B cell (primary cell): ENCODE measurements around the gene SGF29. TPM values are rescaled to one million over a fixed set of nuclear protein-coding genes. Genes with fewer than 3 reads are reported as not detected.
"Not testable (repeated sequence)": the region's sequence is repeated elsewhere in the genome, so short reads cannot be mapped to it uniquely, and the experiment has no call there.

Experiments used
- ATAC-seq: fragments of 200-7000 bp; cut with Tn5 transposase; one replicate; pipeline ENCODE4 v1.10.0; 2021; ENCODE audit warnings: low read depth, mild to moderate bottlenecking, moderate number of reproducible peaks, moderate library complexity
- CTCF ChIA-PET: fragments of 350-600 bp; sonication (Branson Sonifier 250); formaldehyde crosslinking; loops from one replicate; lab custom pipeline; 2021; ENCODE audit warnings: antibody characterized with exemption, inconsistent platforms; lab: Charles Lee
- POLR2A ChIA-PET: fragments of 350-600 bp; sonication (Branson Sonifier 250); formaldehyde crosslinking; loops from one replicate; lab custom pipeline; 2021; ENCODE audit warnings: antibody characterized with exemption; lab: Charles Lee
- DNase-seq: peaks from one replicate; pipeline ENCODE4 v3.0.0; 2013
- H2AFZ ChIP-seq: 2 replicates; pipeline ENCODE4 v1.6.1; 2012; ENCODE audit warnings: mild to moderate bottlenecking, low read depth, low read length; ENCODE audit not compliant: insufficient read depth, poor library complexity, severe bottlenecking
- H3K27ac ChIP-seq, 2 donors: 1 replicate in 1 of 2; 2 replicates in 1 of 2; pipeline ENCODE4 v1.5.1; 2012 to 2013; ENCODE audit warnings: low read length in 2 of 2, mild to moderate bottlenecking in 2 of 2, moderate library complexity in 1 of 2
- H3K27me3 ChIP-seq, 4 experiments: fragments of 200-600 bp in 1 of 4; sonication (generic) in 1 of 4; replicated peaks in 1 of 4; 1 replicate in 2 of 4; 2 replicates in 2 of 4; pipeline versions ENCODE4 v1.6.1 to v1.7.0; 2013 to 2016; ENCODE audit warnings: low read length in 3 of 4, mild to moderate bottlenecking in 2 of 4, mixed read lengths in 1 of 4, moderate library complexity in 1 of 4; ENCODE audit not compliant: insufficient read depth in 4 of 4, control insufficient read depth in 3 of 4; ENCODE audit errors: control extremely low read depth in 1 of 4
- H3K36me3 ChIP-seq, 2 experiments: replicated peaks in 1 of 2; 1 replicate in 1 of 2; 2 replicates in 1 of 2; pipeline versions ENCODE4 v1.6.1 to v1.7.1; 2013; ENCODE audit warnings: low read length in 1 of 2; ENCODE audit not compliant: insufficient read depth in 2 of 2, control insufficient read depth in 1 of 2; ENCODE audit errors: control extremely low read depth in 1 of 2, extremely low read depth in 1 of 2
- H3K4me1 ChIP-seq, 2 donors: fragments of 200-600 bp in 1 of 2; sonication (generic) in 1 of 2; 1 replicate in 1 of 2; 2 replicates in 1 of 2; pipeline versions ENCODE4 v1.5.1 to v1.6.1; 2013 to 2017; ENCODE audit warnings: low read length in 2 of 2; ENCODE audit not compliant: control insufficient read depth in 2 of 2, insufficient read depth in 2 of 2
- H3K4me2 ChIP-seq: replicated peaks from 2 replicates; pipeline ENCODE3; 2012; ENCODE audit warnings: mild to moderate bottlenecking, low read depth, low read length; ENCODE audit not compliant: poor library complexity, severe bottlenecking
- H3K4me3 ChIP-seq, 5 experiments: fragments of 200-600 bp in 1 of 5; sonication (generic) in 1 of 5; 1 replicate in 3 of 5; 2 replicates in 2 of 5; pipeline versions ENCODE4 v1.5.1 to v1.7.0; 2011 to 2016; ENCODE audit warnings: low read length in 4 of 5, mild to moderate bottlenecking in 4 of 5, low read depth in 2 of 5, control low read depth in 1 of 5, moderate library complexity in 1 of 5; ENCODE audit not compliant: insufficient read depth in 1 of 5; ENCODE audit errors: control extremely low read depth in 1 of 5, extremely low read depth in 1 of 5
- H3K79me2 ChIP-seq: fragments of 200-600 bp; sonication (generic); one replicate; pipeline ENCODE4 v1.6.0; 2016; ENCODE audit warnings: low read length; ENCODE audit not compliant: control insufficient read depth, insufficient read depth
- H3K9ac ChIP-seq: fragments of 200-600 bp; sonication (generic); 2 replicates; pipeline ENCODE4 v1.6.1; 2017; ENCODE audit warnings: mild to moderate bottlenecking, low read length, moderate library complexity
- H3K9me3 ChIP-seq, 3 donors: one replicate each; pipeline versions ENCODE4 v1.6.1 to v1.7.1; 2013; ENCODE audit warnings: low read length in 2 of 3; ENCODE audit not compliant: control insufficient read depth in 2 of 3, insufficient read depth in 1 of 3; ENCODE audit errors: control extremely low read depth in 1 of 3
- H4K20me1 ChIP-seq: 2 replicates; pipeline ENCODE4 v1.6.0; 2012; ENCODE audit warnings: mild to moderate bottlenecking, low read length; ENCODE audit not compliant: insufficient read depth, control insufficient read depth, poor library complexity, severe bottlenecking
- H3K27ac Mint-ChIP-seq: one replicate; pipeline ENCODE4 v1.8.0; 2021; ENCODE audit warnings: mixed read lengths
- H3K27me3 Mint-ChIP-seq: one replicate; pipeline ENCODE4 v1.8.0; 2021; ENCODE audit warnings: mixed read lengths
- H3K4me1 Mint-ChIP-seq: one replicate; pipeline ENCODE4 v1.8.0; 2021; ENCODE audit warnings: mixed read lengths
- H3K4me3 Mint-ChIP-seq: one replicate; pipeline ENCODE4 v1.8.0; 2021; ENCODE audit warnings: mixed read lengths
- H3K9me3 Mint-ChIP-seq: one replicate; pipeline ENCODE4 v1.8.0; 2022; ENCODE audit warnings: mixed read lengths; ENCODE audit not compliant: insufficient read depth
- EZH2 ChIP-seq: IDR thresholded peaks from 2 replicates; pipeline ENCODE4 v1.6.1; 2012; ENCODE audit warnings: borderline replicate concordance, low read depth, mild to moderate bottlenecking, moderate library complexity, low read length; ENCODE audit not compliant: insufficient read depth, poor library complexity, severe bottlenecking
- WGBS: methylation state at CpG from one replicate; pipeline ENCODE4 v1.1.5; 2013; ENCODE audit warnings: missing lambda C conversion rate; ENCODE audit not compliant: insufficient coverage; 5-methylcytosine and 5-hydroxymethylcytosine counted together
- intact Hi-C: fragments of 100-400 bp; cut with micrococcal nuclease; formaldehyde crosslinking; loops from one replicate; pipeline ENCODE4 v1.10.0; 2022
- polyA plus RNA-seq: library from polyadenylated mRNA; depleted of rRNA; stranded (reverse); fragments of >200 nt; gene quantifications from 2 replicates; pipeline ENCODE4 v1.2.3, GENCODE V29; 2012
- total RNA-seq, 2 donors: library from RNA; stranded (reverse); fragments of 120-200 nt in 1 of 2; gene quantifications; 1 replicate in 1 of 2; 2 replicates in 1 of 2; pipeline versions ENCODE4 v1.2.3 to v1.2.4, GENCODE V29; 2013 to 2022
- TF ChIP-seq, protein P1 (sequence below): fragments of 200-600 bp; IDR thresholded peaks from one replicate; pipeline ENCODE4 v1.8.0; 2022; ENCODE audit warnings: antibody characterized with exemption, mild to moderate bottlenecking

Gene SGF29
- total and polyA plus RNA-seq, 2 donors (not counting 1 experiment from before 2014, with no cell fraction given): 24.0 to 52.9 TPM

DNA sequence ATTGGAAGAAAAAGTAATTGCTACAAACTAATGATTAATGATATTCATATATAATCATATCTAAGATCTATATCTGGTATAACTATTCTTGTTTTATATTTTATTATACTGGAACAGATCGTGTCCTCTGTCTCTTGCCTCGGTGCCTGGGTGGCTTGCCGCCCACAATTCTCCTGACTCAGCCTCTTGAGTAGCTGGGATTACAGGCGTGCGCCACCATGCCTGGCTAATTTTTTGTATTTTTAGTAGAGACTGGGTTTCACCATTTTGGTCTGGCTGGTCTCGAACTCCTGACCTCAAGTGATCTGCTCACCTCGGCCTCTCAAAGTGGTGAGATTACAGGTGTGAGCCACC lies 62.5 kb downstream of the SGF29 start:
- ATAC-seq, H3K9me3 Mint-ChIP-seq, H3K4me1 Mint-ChIP-seq, H3K27me3 ChIP-seq, H3K27ac Mint-ChIP-seq, CTCF ChIA-PET, H3K4me1 ChIP-seq, H2AFZ ChIP-seq, intact Hi-C loops, H3K27ac ChIP-seq, H3K27me3 Mint-ChIP-seq, POLR2A ChIA-PET, H3K36me3 ChIP-seq, H3K4me3 Mint-ChIP-seq, H3K79me2 ChIP-seq, H4K20me1 ChIP-seq, H3K4me2 ChIP-seq, H3K9ac ChIP-seq, H3K4me3 ChIP-seq, DNase-seq, H3K9me3 ChIP-seq: not testable (repeated sequence)
- 90% methylated on average over 4 of the region's 7 CpGs for WGBS
- TF ChIP-seq, protein P1, sequence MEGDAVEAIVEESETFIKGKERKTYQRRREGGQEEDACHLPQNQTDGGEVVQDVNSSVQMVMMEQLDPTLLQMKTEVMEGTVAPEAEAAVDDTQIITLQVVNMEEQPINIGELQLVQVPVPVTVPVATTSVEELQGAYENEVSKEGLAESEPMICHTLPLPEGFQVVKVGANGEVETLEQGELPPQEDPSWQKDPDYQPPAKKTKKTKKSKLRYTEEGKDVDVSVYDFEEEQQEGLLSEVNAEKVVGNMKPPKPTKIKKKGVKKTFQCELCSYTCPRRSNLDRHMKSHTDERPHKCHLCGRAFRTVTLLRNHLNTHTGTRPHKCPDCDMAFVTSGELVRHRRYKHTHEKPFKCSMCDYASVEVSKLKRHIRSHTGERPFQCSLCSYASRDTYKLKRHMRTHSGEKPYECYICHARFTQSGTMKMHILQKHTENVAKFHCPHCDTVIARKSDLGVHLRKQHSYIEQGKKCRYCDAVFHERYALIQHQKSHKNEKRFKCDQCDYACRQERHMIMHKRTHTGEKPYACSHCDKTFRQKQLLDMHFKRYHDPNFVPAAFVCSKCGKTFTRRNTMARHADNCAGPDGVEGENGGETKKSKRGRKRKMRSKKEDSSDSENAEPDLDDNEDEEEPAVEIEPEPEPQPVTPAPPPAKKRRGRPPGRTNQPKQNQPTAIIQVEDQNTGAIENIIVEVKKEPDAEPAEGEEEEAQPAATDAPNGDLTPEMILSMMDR: peak; percentile 4

DNA sequence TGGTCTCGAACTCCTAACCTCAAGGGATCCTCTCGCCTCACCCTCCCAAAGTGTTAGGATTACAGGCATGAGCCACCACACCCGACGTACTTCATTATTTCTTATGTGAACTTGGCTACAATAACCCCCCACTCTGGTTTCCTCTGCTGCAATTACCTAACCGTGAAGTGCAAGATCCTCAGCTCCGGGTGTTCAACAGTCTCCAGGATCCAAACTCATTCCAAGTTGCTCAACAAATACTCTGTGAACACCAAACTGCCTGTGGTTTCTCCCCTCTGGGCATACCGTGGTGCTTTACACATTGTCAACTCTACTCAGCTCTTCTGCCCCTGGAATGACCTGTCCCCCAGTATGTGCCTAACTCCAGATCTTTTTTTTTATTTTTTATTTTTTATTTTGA lies 62.9 kb downstream of the SGF29 start:
- H3K4me2 ChIP-seq: no peak overlapping the region
- no peaks in the 10 kb centered on the region for H3K9me3 Mint-ChIP-seq
- no peaks in the 10 kb centered on the region for H3K27me3 Mint-ChIP-seq
- POLR2A ChIA-PET: interaction anchor here (0.6 kb wide), 1 partner anchor 12 kb away, joined by 8 read pairs; no protein-coding TSS in a partner anchor
- ATAC-seq (no peak), DNase-seq (no peak)
- H3K79me2 ChIP-seq: no peaks in the 10 kb centered on the region
- H3K27ac ChIP-seq: no peak overlapping the region
- no peak overlapping the region for H3K4me3 ChIP-seq
- no peaks in the 10 kb centered on the region for H3K36me3 ChIP-seq
- TF ChIP-seq EZH2: no peak
- TF ChIP-seq, protein P1: no peak
- H3K4me1 Mint-ChIP-seq: peaks cover 6% of the 10 kb centered on the region
- H2AFZ ChIP-seq: no peak overlapping the region
- 82% methylated on average over 7 of the region's 7 CpGs for WGBS
- no peak overlapping the region for H3K4me3 Mint-ChIP-seq
- H3K9me3 ChIP-seq: no peaks in the 10 kb centered on the region
- H3K9ac ChIP-seq: no peak overlapping the region
- H3K4me1 ChIP-seq: peaks cover 3% of the 10 kb centered on the region in 2 donors
- CTCF ChIA-PET: no interaction called here
- intact Hi-C loops: no loop called here
- H3K27ac Mint-ChIP-seq: no peak overlapping the region
- H4K20me1 ChIP-seq: no peaks in the 10 kb centered on the region
- no peaks in the 10 kb centered on the region for H3K27me3 ChIP-seq
